Endometrial microvascular endothelial cells (primary cell): ENCODE data around the gene PICALM. TPM values are rescaled to one million over a fixed set of nuclear protein-coding genes. Genes with fewer than 3 reads are reported as not detected.

Experiments
- in situ Hi-C: cut with HindIII; loops from 2 replicates; pipeline ENCODE4 v1.10.0; 2017; ENCODE audit warnings: low sequenced_read_pairs, low pct_unique_long_range_greater_than_20kb; ENCODE audit errors: inconsistent ontology term
- total RNA-seq: library from RNA; depleted of rRNA; stranded (reverse); fragments of >200 nt; gene quantifications from one replicate; pipeline ENCODE4 v1.2.3, GENCODE V29; 2015; ENCODE audit errors: inconsistent ontology term

The PICALM gene
- total RNA-seq, 1 donor from 2014 or later: 212 TPM

DNA sequence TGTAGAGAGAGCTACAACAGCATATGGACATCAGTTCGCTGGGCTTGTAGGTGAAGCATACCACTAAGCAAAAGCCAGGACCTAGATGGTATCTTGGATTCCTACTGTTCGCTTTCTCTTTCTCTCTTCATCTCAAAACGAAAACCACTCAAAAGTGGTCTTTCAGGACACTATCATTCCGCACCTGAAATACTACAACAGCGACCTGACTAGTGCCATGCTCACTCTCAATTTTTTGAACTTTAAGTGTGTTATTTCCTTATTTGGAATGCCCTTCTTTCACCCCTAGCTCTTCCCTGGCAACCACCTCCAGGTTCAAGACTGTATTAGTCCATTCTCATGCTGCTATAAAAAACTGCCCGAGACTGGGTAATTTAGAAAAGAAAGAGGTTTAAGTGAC, 154.5 kb downstream of the PICALM start:
- in situ Hi-C loops: no loop called here

DNA sequence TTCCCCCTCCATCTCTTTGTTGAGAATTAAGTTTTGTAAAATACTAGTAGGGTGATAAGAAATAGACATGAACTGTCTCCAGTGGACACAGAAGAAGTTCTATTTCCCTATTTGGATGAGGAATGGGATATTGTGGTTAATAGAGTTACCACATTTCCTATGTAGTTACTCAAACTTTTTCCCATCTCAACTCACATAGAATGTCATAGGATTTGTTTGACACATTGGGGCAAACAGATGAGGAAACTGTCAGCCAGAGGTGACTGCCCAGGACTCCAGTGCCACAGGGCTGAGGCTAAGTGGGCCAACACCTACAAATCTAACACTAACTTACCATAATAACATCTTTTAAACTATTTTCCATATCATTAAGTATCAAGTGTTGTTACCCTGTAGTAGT, 155.4 kb downstream of the PICALM start:
- in situ Hi-C loops: no loop called here

DNA sequence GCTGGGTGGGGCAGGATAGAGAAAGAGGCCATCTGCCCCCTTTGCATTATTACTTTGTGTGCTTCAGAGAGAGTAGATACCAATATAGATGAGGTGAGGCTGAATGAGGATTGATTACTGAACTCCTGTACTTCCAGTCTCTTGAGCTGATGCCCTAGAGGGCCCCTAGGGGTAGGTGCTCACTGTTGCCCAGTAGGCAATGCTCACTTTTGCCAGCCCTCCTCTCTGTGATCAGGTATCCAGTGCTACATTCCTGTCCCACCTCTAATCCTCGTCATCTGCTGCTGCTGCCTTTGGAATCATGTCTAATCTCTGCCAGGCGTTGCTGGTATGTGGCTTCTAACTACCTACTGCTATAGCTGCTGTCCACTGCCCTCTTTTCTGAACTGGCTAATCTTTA, 156.5 kb downstream of the PICALM start:
- in situ Hi-C loops: no loop called here

Other genes starting within 250 kb of the PICALM start
- gene CCDC83, start 213.7 kb downstream of the PICALM start, total RNA-seq: not detected
- gene EED, start 175.7 kb upstream of the PICALM start, total RNA-seq: 11.2 TPM
- gene HIKESHI, start 233.2 kb upstream of the PICALM start, total RNA-seq: 62.1 TPM